Colon (tissue), 2 donors: Measurements from ENCODE around the gene C17orf114.
"Not testable (repeated sequence)": the region's sequence is repeated elsewhere in the genome, so short reads cannot be mapped to it uniquely, and the experiment has no call there.

Experiments used
- FAIRE-seq: peaks from 2 replicates; lab custom pipeline; 2012; peaks lifted over from hg19 to GRCh38; lab: Jason Lieb, UNC
- donor health status: control.
- donor health status: control.

Gene C17orf114

GRCh38 chr17:4802228-4802627 is at the start of gene C17orf114:
TSS of gene C17orf114 (minus strand) at chr17:4802328.
- no peak for FAIRE-seq

GRCh38 chr17:4851084-4851483 is 49.0 kb upstream of the C17orf114 start:
- no peak for FAIRE-seq

GRCh38 chr17:4850246-4850645 is 48.1 kb upstream of the C17orf114 start:
- no peak for FAIRE-seq

GRCh38 chr17:4849011-4849536 is 46.9 kb upstream of the C17orf114 start:
- FAIRE-seq: no peak

- FAIRE-seq: no peak
These were observed 44.7 kb upstream of the C17orf114 start for GRCh38 chr17:4846635-4847390.

- FAIRE-seq: no peak
These were observed 43.0 kb upstream of the C17orf114 start for GRCh38 chr17:4845118-4845517.

- FAIRE-seq: no peak
These were observed 41.3 kb upstream of the C17orf114 start for GRCh38 chr17:4843321-4844000.

- FAIRE-seq: no peak
These were observed 40.2 kb upstream of the C17orf114 start for GRCh38 chr17:4842376-4842775.

GRCh38 chr17:4840893-4841242 is 38.7 kb upstream of the C17orf114 start:
- FAIRE-seq: no peak

GRCh38 chr17:4839965-4840892 is 38.1 kb upstream of the C17orf114 start:
- FAIRE-seq: no peak

GRCh38 chr17:4839221-4839620 is 37.1 kb upstream of the C17orf114 start:
- no peak for FAIRE-seq

GRCh38 chr17:4838309-4838785 is 36.2 kb upstream of the C17orf114 start:
- FAIRE-seq: no peak

GRCh38 chr17:4837471-4838308 is 35.6 kb upstream of the C17orf114 start:
- no peak for FAIRE-seq

GRCh38 chr17:4836221-4836620 is 34.1 kb upstream of the C17orf114 start:
- no peak for FAIRE-seq

GRCh38 chr17:4834681-4835020 is 32.5 kb upstream of the C17orf114 start:
- no peak for FAIRE-seq

- no peak for FAIRE-seq
These were observed 32.0 kb upstream of the C17orf114 start for GRCh38 chr17:4833941-4834680.

- no peak for FAIRE-seq
These were observed 31.2 kb upstream of the C17orf114 start, which contains the start of gene MINK1 for GRCh38 chr17:4833178-4833940. TSS of gene MINK1 (plus strand) at chr17:4833340. CDS start at chr17:4833584, 244 bp downstream.

- not testable (repeated sequence) for FAIRE-seq
These were observed 30.7 kb upstream of the C17orf114 start for GRCh38 chr17:4832829-4833177.

- no peak for FAIRE-seq
These were observed 25.3 kb upstream of the C17orf114 start for GRCh38 chr17:4827399-4827798.
